ENCODE data around the gene CSE1L.
"Not testable (repeated sequence)": the region's sequence is repeated elsewhere in the genome, so short reads cannot be mapped to it uniquely, and the experiment has no call there.

The CSE1L gene

GRCh38 chr20:49074521-49074920 lies 28.4 kb downstream of the CSE1L start:
- DNase-seq (ENCODE audit: extremely low read depth in 1 of 2, low read depth in 1 of 2): no peak

GRCh38 chr20:49078310-49078709 lies 32.2 kb downstream of the CSE1L start:
- no peak for DNase-seq (ENCODE audit: extremely low read depth in 1 of 2, low read depth in 1 of 2)

GRCh38 chr20:49082295-49082694 lies 36.2 kb downstream of the CSE1L start:
- DNase-seq (ENCODE audit: extremely low read depth in 1 of 2, low read depth in 1 of 2): not testable (repeated sequence)

GRCh38 chr20:49091104-49091503 lies 45.0 kb downstream of the CSE1L start:
- no peak for DNase-seq (ENCODE audit: extremely low read depth in 1 of 2, low read depth in 1 of 2)

GRCh38 chr20:49091762-49092161 lies 45.6 kb downstream of the CSE1L start:
- no peak for DNase-seq (ENCODE audit: extremely low read depth in 1 of 2, low read depth in 1 of 2)

- DNase-seq (ENCODE audit: extremely low read depth in 1 of 2, low read depth in 1 of 2): no peak
These were observed 50.2 kb downstream of the CSE1L start for GRCh38 chr20:49096203-49096730.

GRCh38 chr20:49097159-49097558 lies 51.0 kb downstream of the CSE1L start:
- no peak for DNase-seq (ENCODE audit: extremely low read depth in 1 of 2, low read depth in 1 of 2)

- DNase-seq (ENCODE audit: extremely low read depth in 1 of 2, low read depth in 1 of 2): no peak
These were observed 52.0 kb downstream of the CSE1L start for GRCh38 chr20:49098136-49098535.

GRCh38 chr20:49099011-49099410 lies 52.9 kb downstream of the CSE1L start:
- no peak for DNase-seq (ENCODE audit: extremely low read depth in 1 of 2, low read depth in 1 of 2)

- not testable (repeated sequence) for DNase-seq (ENCODE audit: extremely low read depth in 1 of 2, low read depth in 1 of 2)
These were observed 54.2 kb downstream of the CSE1L start for GRCh38 chr20:49100292-49100691.

- DNase-seq (ENCODE audit: extremely low read depth in 1 of 2, low read depth in 1 of 2): no peak
These were observed 54.9 kb downstream of the CSE1L start for GRCh38 chr20:49100972-49101371.

- no peak for DNase-seq (ENCODE audit: extremely low read depth in 1 of 2, low read depth in 1 of 2)
These were observed 56.9 kb downstream of the CSE1L start for GRCh38 chr20:49103019-49103418.

- DNase-seq (ENCODE audit: extremely low read depth in 1 of 2, low read depth in 1 of 2): no peak
These were observed 57.7 kb downstream of the CSE1L start for GRCh38 chr20:49103647-49104364.

- DNase-seq (ENCODE audit: extremely low read depth in 1 of 2, low read depth in 1 of 2): no peak
These were observed 58.2 kb downstream of the CSE1L start for GRCh38 chr20:49104365-49104648.

GRCh38 chr20:49104979-49105547 lies 59.0 kb downstream of the CSE1L start:
- not testable (repeated sequence) for DNase-seq (ENCODE audit: extremely low read depth in 1 of 2, low read depth in 1 of 2)

- DNase-seq (ENCODE audit: extremely low read depth in 1 of 2, low read depth in 1 of 2): no peak
These were observed 60.2 kb downstream of the CSE1L start for GRCh38 chr20:49106328-49106727.

- no peak for DNase-seq (ENCODE audit: extremely low read depth in 1 of 2, low read depth in 1 of 2)
These were observed 64.9 kb downstream of the CSE1L start for GRCh38 chr20:49110767-49111694.

GRCh38 chr20:49112596-49113274 lies 66.6 kb downstream of the CSE1L start:
- DNase-seq (ENCODE audit: extremely low read depth in 1 of 2, low read depth in 1 of 2): no peak

GRCh38 chr20:49115564-49115963 lies 69.5 kb downstream of the CSE1L start:
- no peak for DNase-seq (ENCODE audit: extremely low read depth in 1 of 2, low read depth in 1 of 2)

- DNase-seq (ENCODE audit: extremely low read depth in 1 of 2, low read depth in 1 of 2): no peak
These were observed 72.2 kb downstream of the CSE1L start for GRCh38 chr20:49118307-49118706.

- DNase-seq (ENCODE audit: extremely low read depth in 1 of 2, low read depth in 1 of 2): no peak
These were observed 73.9 kb downstream of the CSE1L start for GRCh38 chr20:49119988-49120387.

All from stimulated activated CD8-positive, alpha-beta memory T cell treated with anti-CD3 and anti-CD28 coated beads, Interleukin-7, amount 100 ng/mL, for 48 hours (primary cell).